HepG2 (cell line): Measurements from ENCODE around the gene PUS1. TPM values are rescaled to one million over a fixed set of nuclear protein-coding genes. Genes with fewer than 3 reads are reported as not detected.

Experiments used
- ATAC-seq: fragments of 200-7000 bp; cut with Tn5 transposase; 3 replicates; pipeline ENCODE4 v1.9.1; 2020; ENCODE audit warnings: mild to moderate bottlenecking, moderate library complexity
- BruUV-seq: library from RNA; stranded (reverse); fragments of 400-500 nt; replicated peaks from 2 replicates; lab custom pipeline; 2021; lab: Mats Ljungman, UMichigan
- CTCF ChIA-PET: fragments of 300-600 bp; formaldehyde crosslinking; extraction: SDS; loops from one replicate; lab custom pipeline; 2021; ENCODE audit warnings: low total read pairs, inconsistent platforms, low intra/inter-chr PET ratio; lab: Yijun Ruan, JAX
- POLR2A ChIA-PET: fragments of 350-600 bp; sonication (Branson Sonifier 250); formaldehyde crosslinking; loops from one replicate; lab custom pipeline; 2020; ENCODE audit warnings: antibody characterized with exemption, inconsistent platforms; lab: Yijun Ruan, JAX
- DNase-seq: peaks from one replicate; pipeline ENCODE4 v3.0.0-alpha.2; 2015; ENCODE audit warnings: low spot score
- FAIRE-seq: peaks from 3 replicates; lab custom pipeline; 2011; peaks lifted over from hg19 to GRCh38; lab: Jason Lieb, UNC
- H2AFZ ChIP-seq: one replicate; pipeline ENCODE4 v1.6.1; 2011; ENCODE audit warnings: low read length, inconsistent platforms
- H3K27ac ChIP-seq: fragments of 300-600 bp; 3 replicates; pipeline ENCODE4 v1.8.0; 2011; ENCODE audit warnings: mixed run types, mild to moderate bottlenecking, mixed read lengths, low read length, inconsistent platforms; ENCODE audit not compliant: insufficient read depth; ENCODE audit errors: extremely low read length
- H3K27me3 ChIP-seq, 2 experiments: fragments of 200-600 bp in 1 of 2; 2 replicates in 1 of 2; 3 replicates in 1 of 2; pipeline versions ENCODE4 v1.6.0 to v1.8.0; 2011; ENCODE audit warnings: low read length in 2 of 2, mild to moderate bottlenecking in 2 of 2, moderate library complexity in 2 of 2, inconsistent platforms in 1 of 2; ENCODE audit not compliant: insufficient read depth in 2 of 2, control insufficient read depth in 1 of 2
- H3K36me3 ChIP-seq, 2 experiments: fragments of 200-600 bp in 1 of 2; replicated peaks in 1 of 2; 2 replicates in 1 of 2; 3 replicates in 1 of 2; pipeline versions ENCODE4 v1.5.1 to v1.8.0; 2011; ENCODE audit warnings: low read length in 2 of 2, inconsistent platforms in 1 of 2; ENCODE audit not compliant: insufficient read depth in 2 of 2, control insufficient read depth in 1 of 2
- H3K4me1 ChIP-seq: 2 replicates; pipeline ENCODE4 v1.5.1; 2012; ENCODE audit warnings: low read length, inconsistent platforms; ENCODE audit not compliant: insufficient read depth
- H3K4me2 ChIP-seq: 2 replicates; pipeline ENCODE4 v1.6.0; 2011; ENCODE audit warnings: low read depth, low read length, inconsistent platforms
- H3K4me3 ChIP-seq, 3 experiments: fragments of 200-600 bp in 1 of 3; sonication (generic), shearing (Covaris generic) in 1 of 3; replicated peaks in 1 of 3; 2 replicates each; pipeline ENCODE4 v1.5.1; 2011 to 2016; ENCODE audit warnings: low read length in 3 of 3, inconsistent platforms in 2 of 3, low read depth in 2 of 3, mild to moderate bottlenecking in 2 of 3, control low read depth in 1 of 3, mixed read lengths in 1 of 3; ENCODE audit not compliant: insufficient read depth in 1 of 3
- H3K79me2 ChIP-seq: one replicate; pipeline ENCODE4 v1.6.1; 2011; ENCODE audit warnings: low read length, inconsistent platforms; ENCODE audit not compliant: insufficient read depth
- H3K9ac ChIP-seq: 2 replicates; pipeline ENCODE4 v1.6.0; 2011; ENCODE audit warnings: mild to moderate bottlenecking, low read depth, low read length, inconsistent platforms; ENCODE audit not compliant: insufficient read depth
- H3K9me3 ChIP-seq: 2 replicates; pipeline ENCODE4 v1.5.1; 2012; ENCODE audit warnings: mild to moderate bottlenecking, low read length
- H4K20me1 ChIP-seq: 2 replicates; pipeline ENCODE4 v1.6.0; 2011; ENCODE audit warnings: inconsistent platforms, mild to moderate bottlenecking, low read length, moderate library complexity; ENCODE audit not compliant: insufficient read depth
- ASH2L ChIP-seq: fragments of 300-600, 200-600 bp; sonication (generic); IDR thresholded peaks from 2 replicates; pipeline ENCODE4 v1.7.0; 2017; ENCODE audit warnings: low read depth, mild to moderate bottlenecking, moderate library complexity, mixed read lengths, low read length; ENCODE audit not compliant: insufficient read length
- FOXP1 ChIP-seq, 2 experiments: fragments of 450-650 bp in 1 of 2; IDR thresholded peaks; 2 replicates each; pipeline ENCODE4 v1.6.1; 2017 to 2018; ENCODE audit warnings: antibody characterized with exemption in 1 of 2
- GFI1 ChIP-seq: sonication (generic); formaldehyde crosslinking; IDR thresholded peaks from 2 replicates; pipeline ENCODE4 v1.5.0; 2020; ENCODE audit warnings: missing genetic modification reagents, mild to moderate bottlenecking, borderline replicate concordance
- KLF12 ChIP-seq: sonication (generic); formaldehyde crosslinking; IDR thresholded peaks from 2 replicates; pipeline ENCODE4 v1.4.0; 2020; ENCODE audit warnings: missing genetic modification reagents, borderline replicate concordance
- RARA ChIP-seq: IDR thresholded peaks from 2 replicates; pipeline ENCODE4 v1.6.1; 2016; ENCODE audit warnings: missing genetic modification reagents, missing compliant biosample characterization
- WGBS: methylation state at CpG from one replicate; pipeline ENCODE4 v1.1.6; 2017; ENCODE audit warnings: low lambda C conversion rate; 5-methylcytosine and 5-hydroxymethylcytosine counted together
- in situ Hi-C: cut with HindIII; loops from 2 replicates; pipeline ENCODE4 v1.10.0; 2017; ENCODE audit warnings: low pct_unique_long_range_greater_than_20kb; ENCODE audit not compliant: extremely low pct_ligation_motif_present
- intact Hi-C: fragments of 100-400 bp; cut with micrococcal nuclease; formaldehyde crosslinking; loops from one replicate; pipeline ENCODE4 v1.10.0; 2022; ENCODE audit not compliant: unreplicated experiment
- polyA plus RNA-seq, 8 experiments: library from polyadenylated mRNA; depleted of rRNA in 3 of 8; stranded (reverse) in 7 of 8; unstranded in 1 of 8; fragments of >200 nt; fragmentation: Illumina TruSeq in 4 of 8; extraction: Trizol in 4 of 8; gene quantifications; 2 replicates each; pipeline versions ENCODE4 v1.2.1 to v1.2.3, GENCODE V29; 2011 to 2016; ENCODE audit warnings: low read depth in 4 of 8, missing spikeins in 1 of 8, mixed read lengths in 1 of 8; ENCODE audit not compliant: insufficient read depth in 1 of 8
- total RNA-seq, 5 experiments: library from RNA; depleted of rRNA; stranded (reverse); fragments of >200 nt; fragmentation: Illumina TruSeq; extraction: Trizol; gene quantifications; 2 replicates each; pipeline ENCODE4 v1.2.3, GENCODE V29; 2016; ENCODE audit warnings: low read depth in 1 of 5
- TF ChIP-seq, protein P1 (sequence below): sonication (generic); formaldehyde crosslinking; IDR thresholded peaks from 2 replicates; pipeline ENCODE4 v1.4.0; 2020; ENCODE audit warnings: missing genetic modification reagents

PUS1 gene
- total and polyA plus RNA-seq, 2 of the 13 experiments (the other 11 are each of a cell fraction or from before 2014, with no cell fraction given), result 19.2 to 24.7 TPM

DNA sequence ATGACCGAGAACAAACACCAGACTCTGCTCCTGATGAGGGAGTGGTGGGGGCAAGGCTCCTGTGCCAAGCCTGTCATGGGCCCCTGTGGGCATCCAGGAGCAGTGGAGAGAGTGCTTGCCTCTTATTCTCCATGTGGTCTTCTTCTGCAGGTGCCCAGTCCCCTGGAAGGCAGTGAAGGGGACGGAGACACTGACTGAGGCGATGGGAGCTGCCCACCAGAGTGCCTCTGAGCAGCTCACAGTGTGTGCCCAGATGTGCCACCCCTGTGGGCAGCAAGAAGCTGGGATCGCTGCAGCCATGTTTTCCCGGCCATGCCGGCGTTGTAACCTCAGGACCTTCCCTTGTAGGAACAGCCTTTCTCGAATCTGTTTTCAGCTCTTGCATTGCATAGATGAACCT lies 14.3 kb downstream of the PUS1 start:
- H3K27ac ChIP-seq, result no peak overlapping the region
- no peak overlapping the region for H3K4me2 ChIP-seq
- peaks cover 9 to 42% of the 10 kb centered on the region in 2 experiments for H3K36me3 ChIP-seq
- no peak overlapping the region for H3K9ac ChIP-seq
- no peak overlapping the region for H3K4me3 ChIP-seq
- ChIA-PET POLR2A (no interaction called here), CTCF (no interaction called here)
- H4K20me1 ChIP-seq, result no peaks in the 10 kb centered on the region
- WGBS, result 100% methylated on average over 6 of the region's 8 CpGs
- H3K9me3 ChIP-seq, result no peaks in the 10 kb centered on the region
- H3K27me3 ChIP-seq, result no peaks in the 10 kb centered on the region
- H3K79me2 ChIP-seq, result no peaks in the 10 kb centered on the region
- ATAC-seq (no peak), DNase-seq (no peak), FAIRE-seq (no peak)
- intact Hi-C loops, result no loop called here
- peaks cover 5% of the 10 kb centered on the region; the same call in 1 of the 2 replicates for H3K4me1 ChIP-seq
- BruUV-seq, result no TSS peak
- no peak for TF ChIP-seq GFI1 (CRISPR knock-in tag)
- TF ChIP-seq RARA, result no peak
- TF ChIP-seq ASH2L, result no peak
- TF ChIP-seq, protein P1, sequence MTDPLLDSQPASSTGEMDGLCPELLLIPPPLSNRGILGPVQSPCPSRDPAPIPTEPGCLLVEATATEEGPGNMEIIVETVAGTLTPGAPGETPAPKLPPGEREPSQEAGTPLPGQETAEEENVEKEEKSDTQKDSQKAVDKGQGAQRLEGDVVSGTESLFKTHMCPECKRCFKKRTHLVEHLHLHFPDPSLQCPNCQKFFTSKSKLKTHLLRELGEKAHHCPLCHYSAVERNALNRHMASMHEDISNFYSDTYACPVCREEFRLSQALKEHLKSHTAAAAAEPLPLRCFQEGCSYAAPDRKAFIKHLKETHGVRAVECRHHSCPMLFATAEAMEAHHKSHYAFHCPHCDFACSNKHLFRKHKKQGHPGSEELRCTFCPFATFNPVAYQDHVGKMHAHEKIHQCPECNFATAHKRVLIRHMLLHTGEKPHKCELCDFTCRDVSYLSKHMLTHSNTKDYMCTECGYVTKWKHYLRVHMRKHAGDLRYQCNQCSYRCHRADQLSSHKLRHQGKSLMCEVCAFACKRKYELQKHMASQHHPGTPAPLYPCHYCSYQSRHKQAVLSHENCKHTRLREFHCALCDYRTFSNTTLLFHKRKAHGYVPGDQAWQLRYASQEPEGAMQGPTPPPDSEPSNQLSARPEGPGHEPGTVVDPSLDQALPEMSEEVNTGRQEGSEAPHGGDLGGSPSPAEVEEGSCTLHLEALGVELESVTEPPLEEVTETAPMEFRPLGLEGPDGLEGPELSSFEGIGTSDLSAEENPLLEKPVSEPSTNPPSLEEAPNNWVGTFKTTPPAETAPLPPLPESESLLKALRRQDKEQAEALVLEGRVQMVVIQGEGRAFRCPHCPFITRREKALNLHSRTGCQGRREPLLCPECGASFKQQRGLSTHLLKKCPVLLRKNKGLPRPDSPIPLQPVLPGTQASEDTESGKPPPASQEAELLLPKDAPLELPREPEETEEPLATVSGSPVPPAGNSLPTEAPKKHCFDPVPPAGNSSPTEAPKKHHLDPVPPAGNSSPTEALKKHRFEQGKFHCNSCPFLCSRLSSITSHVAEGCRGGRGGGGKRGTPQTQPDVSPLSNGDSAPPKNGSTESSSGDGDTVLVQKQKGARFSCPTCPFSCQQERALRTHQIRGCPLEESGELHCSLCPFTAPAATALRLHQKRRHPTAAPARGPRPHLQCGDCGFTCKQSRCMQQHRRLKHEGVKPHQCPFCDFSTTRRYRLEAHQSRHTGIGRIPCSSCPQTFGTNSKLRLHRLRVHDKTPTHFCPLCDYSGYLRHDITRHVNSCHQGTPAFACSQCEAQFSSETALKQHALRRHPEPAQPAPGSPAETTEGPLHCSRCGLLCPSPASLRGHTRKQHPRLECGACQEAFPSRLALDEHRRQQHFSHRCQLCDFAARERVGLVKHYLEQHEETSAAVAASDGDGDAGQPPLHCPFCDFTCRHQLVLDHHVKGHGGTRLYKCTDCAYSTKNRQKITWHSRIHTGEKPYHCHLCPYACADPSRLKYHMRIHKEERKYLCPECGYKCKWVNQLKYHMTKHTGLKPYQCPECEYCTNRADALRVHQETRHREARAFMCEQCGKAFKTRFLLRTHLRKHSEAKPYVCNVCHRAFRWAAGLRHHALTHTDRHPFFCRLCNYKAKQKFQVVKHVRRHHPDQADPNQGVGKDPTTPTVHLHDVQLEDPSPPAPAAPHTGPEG (CRISPR knock-in tag), result no peak
- no peak for TF ChIP-seq FOXP1 (IDR thresholded peaks at IDR 0.05)
- no peak for TF ChIP-seq FOXP1 (CRISPR knock-in tag; IDR thresholded peaks at IDR 0.05)
- no peak for TF ChIP-seq KLF12 (CRISPR knock-in tag)
- H2AFZ ChIP-seq, result no peak overlapping the region
- in situ Hi-C loops, result no loop called here
